HG03460 (cell line): ENCODE data around the gene STARD7.
"Not testable (repeated sequence)": the region's sequence is repeated elsewhere in the genome, so short reads cannot be mapped to it uniquely, and the experiment has no call there.

Source experiments
- ATAC-seq: cut with Tn5 transposase; IDR thresholded peaks from one replicate; pipeline ENCODE4 v1.9.1; 2021; ENCODE audit not compliant: unreplicated experiment

Gene STARD7

DNA sequence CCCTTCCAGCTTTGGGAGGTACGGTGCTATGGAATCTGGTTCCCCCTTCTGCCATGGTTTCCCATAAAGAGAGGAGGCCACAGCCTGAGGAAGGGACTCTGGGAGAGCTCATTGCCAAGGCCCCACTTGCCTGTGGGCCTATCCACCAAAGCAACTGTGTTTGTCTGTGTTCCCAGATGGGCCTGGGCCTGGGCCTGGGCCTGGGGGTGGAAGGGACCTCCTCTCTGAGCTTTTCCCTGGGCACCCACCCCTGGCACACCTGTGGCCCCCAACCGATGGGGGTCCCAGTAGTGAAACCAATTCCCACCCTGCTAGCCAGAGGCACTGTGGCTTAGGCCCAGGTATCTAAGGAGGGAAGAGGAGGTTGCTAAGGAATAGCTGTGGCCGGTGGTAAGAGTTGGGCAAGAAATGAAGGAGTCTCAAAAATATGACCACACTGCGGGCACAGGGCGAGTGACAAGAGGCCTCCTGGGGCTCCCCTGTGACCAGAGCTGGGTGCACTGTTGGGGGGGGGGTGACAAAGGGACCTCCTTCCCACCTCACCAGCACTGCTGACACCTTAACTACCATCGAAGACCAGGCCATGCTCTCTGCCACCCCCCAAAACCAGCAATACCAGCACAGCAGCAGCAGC, 58.5 kb downstream of the STARD7 start:
- ATAC-seq: no peak

DNA sequence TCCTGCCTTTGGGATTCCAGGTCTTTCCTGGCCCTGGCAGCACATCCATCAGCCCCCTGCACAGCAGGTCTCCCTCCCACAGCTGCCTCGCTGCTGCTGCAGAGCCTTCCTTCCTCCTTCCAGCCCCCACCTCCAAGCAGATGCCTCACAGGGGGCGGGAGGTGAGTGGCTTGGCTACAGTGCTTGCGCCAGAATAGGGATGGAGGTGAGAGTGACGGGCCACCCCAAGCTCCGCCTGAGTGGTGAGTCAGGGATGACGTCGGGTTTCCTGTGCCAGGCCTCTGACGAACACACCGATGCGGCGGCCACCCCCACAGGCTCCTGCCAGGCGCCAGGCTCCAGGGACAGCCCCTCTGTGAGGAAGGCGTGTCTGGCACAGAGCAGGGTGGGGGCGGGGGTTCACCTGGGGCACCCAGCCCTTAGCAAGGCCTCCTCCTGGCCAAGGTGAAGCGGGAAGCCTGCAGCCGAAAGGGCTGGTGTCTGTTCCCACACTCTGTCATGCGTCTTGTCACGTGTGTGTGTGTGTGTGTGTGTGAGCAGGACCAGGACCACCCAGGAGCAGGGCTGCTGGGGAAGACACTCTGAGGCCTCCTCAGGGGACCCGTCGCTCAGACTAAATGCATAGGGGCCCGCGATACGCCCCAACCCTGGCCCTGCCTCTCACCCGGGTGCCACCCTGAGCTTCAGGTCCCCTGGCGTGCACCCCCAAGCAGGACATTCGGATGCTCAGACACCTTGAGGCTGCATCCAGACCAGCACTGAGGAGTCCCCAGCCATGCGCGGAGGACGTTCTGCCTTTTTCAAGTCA, 60.0 kb downstream of the STARD7 start:
- peak; percentile 38 for ATAC-seq

GRCh38 chr2:96147593-96148201, 60.9 kb downstream of the STARD7 start:
- ATAC-seq: no peak

GRCh38 chr2:96146881-96147592, 61.6 kb downstream of the STARD7 start:
- ATAC-seq: no peak

DNA sequence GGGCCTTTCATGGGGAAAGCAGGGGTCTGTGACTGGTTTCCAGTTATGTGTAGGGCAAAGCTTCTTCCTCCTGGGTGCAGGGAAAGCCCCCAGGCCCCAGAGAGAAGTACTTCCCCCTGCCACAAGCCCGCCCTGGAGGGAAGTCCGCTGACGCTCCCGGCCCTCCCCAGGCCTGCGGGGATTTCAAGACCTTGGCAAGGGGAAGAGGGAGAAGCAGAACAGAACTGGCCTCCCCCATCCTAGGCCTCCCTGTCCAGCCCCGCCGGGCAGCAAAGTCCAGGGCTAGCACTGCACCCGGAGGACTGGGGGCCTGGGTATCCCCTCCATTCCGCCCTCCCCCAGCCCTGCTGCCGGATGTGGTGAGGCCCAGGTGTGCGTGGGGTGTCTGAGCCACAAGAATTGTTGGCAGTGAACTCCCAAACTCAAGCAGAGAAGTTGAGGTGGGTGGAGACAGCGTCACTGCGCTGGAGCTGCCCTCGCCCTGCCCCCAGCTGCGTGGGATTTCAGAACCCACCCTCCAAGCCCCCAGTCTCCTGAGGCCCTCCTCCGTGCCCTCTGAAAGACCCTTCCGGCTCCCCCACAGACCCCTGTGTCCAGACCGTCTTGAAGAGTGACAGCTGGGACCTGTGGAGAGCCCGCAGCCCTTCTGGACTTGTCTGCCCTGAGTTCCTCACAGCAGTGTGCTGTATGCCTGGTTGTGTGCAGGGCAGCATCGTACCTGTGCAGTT, 62.3 kb downstream of the STARD7 start:
- peak; percentile 33 for ATAC-seq

- ATAC-seq: no peak
Measured at GRCh38 chr2:96145848-96146152, 62.8 kb downstream of the STARD7 start.

GRCh38 chr2:96145036-96145847, 63.4 kb downstream of the STARD7 start, which contains the start of gene DUSP2:
Gene DUSP2, minus strand, starts transcription at chr2:96145440. Its CDS starts 86 bp downstream, at chr2:96145354.
- ATAC-seq: peak; percentile 50

DNA sequence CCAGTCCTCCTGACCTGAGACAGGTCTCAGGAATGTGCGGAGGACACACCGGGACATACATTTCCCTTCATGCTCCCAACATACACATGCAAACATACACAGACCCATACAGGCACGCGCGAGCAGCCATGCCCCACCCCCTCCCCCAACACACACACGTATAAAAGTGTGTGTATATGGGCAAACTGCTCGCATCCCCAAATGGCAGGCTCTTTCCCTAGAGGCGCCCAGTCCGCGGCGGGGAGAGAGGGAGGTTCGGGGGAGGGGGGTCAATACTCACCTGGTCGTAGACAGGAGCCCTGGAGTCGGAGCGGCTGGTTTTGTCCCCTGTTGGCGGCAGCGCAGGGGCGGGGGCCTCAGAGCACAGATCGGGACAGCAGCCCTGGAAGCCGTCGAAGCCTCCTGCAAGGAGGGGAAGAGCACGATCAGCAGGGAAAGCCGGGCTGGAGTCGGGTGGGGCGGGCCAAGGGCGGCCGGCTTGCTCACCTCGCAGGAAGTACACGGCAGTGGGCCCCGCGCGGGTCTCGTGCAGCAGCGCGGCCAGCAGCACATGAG, 64.1 kb downstream of the STARD7 start:
- no peak for ATAC-seq

GRCh38 chr2:96143848-96144480, 64.7 kb downstream of the STARD7 start:
- ATAC-seq: no peak

- no peak for ATAC-seq
Measured at GRCh38 chr2:96143231-96143847, 65.3 kb downstream of the STARD7 start.

DNA sequence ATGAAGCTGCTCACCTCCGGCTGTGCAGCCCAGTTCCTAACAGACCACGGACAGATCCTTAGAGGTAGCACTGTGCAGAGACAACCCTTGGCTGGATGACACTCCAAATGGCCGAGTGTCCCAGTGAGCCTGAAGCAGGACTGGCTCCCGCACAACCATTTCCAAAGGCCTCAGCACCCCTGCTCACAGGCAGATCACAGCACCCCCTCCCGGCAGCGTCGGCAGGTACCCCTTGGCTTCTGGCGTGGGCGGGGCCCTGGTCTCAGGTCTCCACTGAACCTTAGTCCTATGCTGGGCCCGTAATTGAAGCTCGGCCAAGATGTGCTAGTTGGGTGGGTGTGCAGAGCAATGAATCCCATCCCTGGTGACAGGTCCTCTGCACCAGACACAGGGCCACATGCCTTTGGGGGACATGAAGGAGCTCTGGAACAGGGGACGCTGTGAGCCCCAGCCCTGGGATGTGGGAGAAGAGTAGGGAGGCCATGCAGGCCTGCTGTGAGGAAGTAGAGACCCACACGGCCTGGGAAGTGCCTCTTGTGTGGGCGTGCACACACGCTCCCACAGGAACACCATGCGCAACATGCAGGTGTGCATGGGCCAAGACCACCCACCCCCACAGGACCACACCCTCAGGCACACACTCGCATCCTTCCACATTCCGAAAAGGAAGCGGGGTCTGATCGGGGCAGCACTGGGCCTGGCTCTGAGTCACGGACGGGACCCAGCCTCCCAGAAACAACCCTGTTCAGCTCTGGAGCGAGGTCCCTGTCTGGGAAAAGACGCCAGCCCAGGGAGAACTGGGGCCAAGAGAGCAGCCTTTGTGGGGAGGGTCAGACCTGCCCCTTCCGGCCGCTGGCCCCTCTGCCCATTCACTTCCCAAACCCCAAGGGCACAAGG, 66.2 kb downstream of the STARD7 start:
- no peak for ATAC-seq

DNA sequence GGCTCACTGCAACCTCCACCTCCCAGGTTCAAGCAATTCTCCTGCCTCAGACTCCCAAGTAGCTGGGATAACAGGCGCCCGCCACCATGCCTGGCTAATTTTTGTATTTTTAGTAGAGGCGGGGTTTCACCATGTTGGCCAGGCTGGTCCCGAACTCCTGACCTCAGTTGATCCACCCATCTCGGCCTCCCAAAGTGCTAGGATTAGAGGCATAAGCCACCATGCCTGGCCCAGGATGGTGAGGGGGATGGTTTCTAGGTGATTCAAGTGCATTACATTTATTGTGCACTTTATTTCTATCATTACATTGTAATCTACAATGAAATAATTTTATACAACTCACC, 67.0 kb downstream of the STARD7 start:
- not testable (repeated sequence) for ATAC-seq

DNA sequence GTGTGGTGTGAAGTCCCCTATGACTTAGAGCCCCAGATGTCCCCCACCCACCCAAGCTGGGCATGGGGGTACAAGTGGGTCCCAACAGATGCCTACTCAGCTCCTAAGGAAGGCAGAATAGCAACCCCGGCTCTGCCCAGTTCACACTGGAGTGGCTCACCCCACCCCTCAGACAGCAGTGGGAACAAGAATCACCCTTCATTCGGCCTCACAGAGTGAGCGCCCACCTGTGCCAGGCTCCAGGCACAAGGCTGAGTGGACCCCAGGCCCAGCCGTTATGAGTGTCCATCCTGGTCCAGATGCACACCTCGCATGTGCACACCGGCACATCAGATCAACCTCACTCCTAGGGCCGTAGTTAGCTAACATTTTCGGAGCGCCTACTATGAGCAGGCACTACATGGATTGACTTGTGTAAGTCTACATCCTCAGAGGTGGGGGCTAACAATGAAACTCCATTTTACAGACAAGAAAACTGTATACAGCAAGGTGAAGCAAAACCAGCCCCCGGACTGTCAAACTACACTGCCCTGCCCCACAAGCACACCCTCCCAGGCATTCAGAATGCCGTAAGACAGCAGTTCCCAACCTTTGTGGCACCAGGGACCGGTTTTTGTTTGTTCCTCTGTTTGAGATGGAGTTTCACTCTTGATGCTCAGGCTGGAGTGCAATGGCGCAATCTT, 67.5 kb downstream of the STARD7 start:
- no peak for ATAC-seq

DNA sequence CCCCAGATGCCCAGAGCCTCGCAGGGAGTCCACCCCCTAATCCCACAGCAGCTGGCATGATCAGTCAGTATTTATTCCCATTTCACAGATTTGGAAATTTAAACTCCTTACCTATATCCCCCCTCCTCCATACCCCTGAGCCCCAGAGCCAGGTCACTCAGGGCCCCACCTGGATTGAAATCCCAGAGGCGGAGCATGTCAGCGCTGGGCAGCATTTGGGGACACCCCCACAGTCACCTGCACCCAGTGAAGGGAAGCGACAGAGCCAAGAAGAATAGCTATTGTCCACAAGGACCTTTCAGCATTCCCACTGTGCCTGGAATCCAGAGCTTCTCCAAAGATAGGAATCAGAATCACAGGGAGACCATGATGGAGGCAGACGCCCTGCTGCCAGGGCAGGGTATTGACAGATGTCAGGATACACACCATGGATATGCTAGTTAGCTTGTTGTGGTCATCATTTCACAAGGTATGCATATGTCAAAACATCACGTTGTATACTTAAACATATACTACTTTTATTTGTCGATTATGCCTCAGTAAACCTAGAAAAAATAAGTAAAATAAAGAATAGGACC, 69.4 kb downstream of the STARD7 start:
- ATAC-seq: no peak

GRCh38 chr2:96138179-96139145, 70.2 kb downstream of the STARD7 start, which contains the start of gene ASTL:
Gene ASTL, minus strand, starts transcription at chr2:96138502. Its CDS starts 66 bp downstream, at chr2:96138436.
- peak; percentile 38 for ATAC-seq
